GM12892 (cell line): ENCODE results near the gene GSDMA.

Source experiments
- DNase-seq: peaks from one replicate; pipeline ENCODE4 v3.0.0; 2011; ENCODE audit not compliant: insufficient read length
- FAIRE-seq: peaks from 2 replicates; lab custom pipeline; 2011; peaks lifted over from hg19 to GRCh38; lab: Jason Lieb, UNC
- POLR2A ChIP-seq: IDR thresholded peaks from 2 replicates; pipeline ENCODE4 v1.6.1; 2011; ENCODE audit warnings: low read depth, low read length, control low read depth
- POLR2AphosphoS5 ChIP-seq: IDR thresholded peaks from 2 replicates; pipeline ENCODE4 v1.6.1; 2011; ENCODE audit warnings: low read depth, low read length, control low read depth
- TAF1 ChIP-seq: IDR thresholded peaks from 2 replicates; pipeline ENCODE4 v1.6.1; 2011; ENCODE audit warnings: low read depth, mild to moderate bottlenecking, control low read depth, low read length, borderline replicate concordance

The GSDMA gene

GRCh38 chr17:40014375-40014980, 51.7 kb downstream of the GSDMA start:
- TF ChIP-seq POLR2A: no peak
- TF ChIP-seq POLR2AphosphoS5: no peak
- TF ChIP-seq TAF1: no peak
- no peak for DNase-seq
- FAIRE-seq: no peak

GRCh38 chr17:40015005-40015997, 52.5 kb downstream of the GSDMA start, which contains the start of gene CSF3:
CSF3 (plus strand) TSS chr17:40015440; CDS start chr17:40015475, 35 bp downstream.
- no peak for FAIRE-seq
- DNase-seq: no peak
- TF ChIP-seq TAF1 (no peak), POLR2A (no peak), POLR2AphosphoS5 (no peak)

GRCh38 chr17:40015998-40016985, 53.5 kb downstream of the GSDMA start:
- TF ChIP-seq POLR2AphosphoS5 (no peak), TAF1 (no peak), POLR2A (no peak)
- no peak for FAIRE-seq
- DNase-seq: peak; percentile 8

- DNase-seq (peak; percentile 3), FAIRE-seq (no peak)
- TF ChIP-seq POLR2A (no peak), TAF1 (no peak), POLR2AphosphoS5 (no peak)
Measured at GRCh38 chr17:40017422-40018080, 54.7 kb downstream of the GSDMA start.

- DNase-seq (peak; percentile 7), FAIRE-seq (no peak)
- TF ChIP-seq POLR2A (peak; percentile 18; the same call in 1 of the 2 replicates), TAF1 (no peak), POLR2AphosphoS5 (no peak; the same call in 1 of the 2 replicates)
Measured at GRCh38 chr17:40018211-40019121, 55.7 kb downstream of the GSDMA start.

- DNase-seq (peak; percentile 16), FAIRE-seq (no peak)
- TF ChIP-seq TAF1: no peak
Measured at GRCh38 chr17:40019140-40019991, 56.6 kb downstream of the GSDMA start.

- FAIRE-seq (no peak), DNase-seq (peak; percentile 21)
- TF ChIP-seq POLR2A (no peak), TAF1 (no peak), POLR2AphosphoS5 (no peak)
Measured at GRCh38 chr17:40020146-40020545, 57.3 kb downstream of the GSDMA start.

GRCh38 chr17:40021451-40021971, 58.7 kb downstream of the GSDMA start:
- TF ChIP-seq POLR2AphosphoS5 (no peak), TAF1 (no peak), POLR2A (no peak)
- DNase-seq (peak; percentile 5), FAIRE-seq (no peak)

- TF ChIP-seq POLR2A (no peak), TAF1 (no peak), POLR2AphosphoS5 (no peak)
- DNase-seq (peak; percentile 7), FAIRE-seq (no peak)
Measured at GRCh38 chr17:40022497-40022896, 59.7 kb downstream of the GSDMA start.
